HepG2 (cell line): Measurements from ENCODE around the gene C16orf87. TPM values are rescaled to one million over a fixed set of nuclear protein-coding genes. Genes with fewer than 3 reads are reported as not detected.

Source experiments
- ATAC-seq: fragments of 200-7000 bp; cut with Tn5 transposase; 3 replicates; pipeline ENCODE4 v1.9.1; 2020; ENCODE audit warnings: mild to moderate bottlenecking, moderate library complexity
- BruUV-seq: library from RNA; stranded (reverse); fragments of 400-500 nt; replicated peaks from 2 replicates; lab custom pipeline; 2021; lab: Mats Ljungman, UMichigan
- CTCF ChIA-PET: fragments of 300-600 bp; formaldehyde crosslinking; extraction: SDS; loops from one replicate; lab custom pipeline; 2021; ENCODE audit warnings: low total read pairs, inconsistent platforms, low intra/inter-chr PET ratio; lab: Yijun Ruan, JAX
- POLR2A ChIA-PET: fragments of 350-600 bp; sonication (Branson Sonifier 250); formaldehyde crosslinking; loops from one replicate; lab custom pipeline; 2020; ENCODE audit warnings: antibody characterized with exemption, inconsistent platforms; lab: Yijun Ruan, JAX
- DNase-seq: peaks from one replicate; pipeline ENCODE4 v3.0.0-alpha.2; 2015; ENCODE audit warnings: low spot score
- FAIRE-seq: peaks from 3 replicates; lab custom pipeline; 2011; peaks lifted over from hg19 to GRCh38; lab: Jason Lieb, UNC
- H2AFZ ChIP-seq: one replicate; pipeline ENCODE4 v1.6.1; 2011; ENCODE audit warnings: low read length, inconsistent platforms
- H3K27ac ChIP-seq: fragments of 300-600 bp; 3 replicates; pipeline ENCODE4 v1.8.0; 2011; ENCODE audit warnings: mixed run types, mild to moderate bottlenecking, mixed read lengths, low read length, inconsistent platforms; ENCODE audit not compliant: insufficient read depth; ENCODE audit errors: extremely low read length
- H3K27me3 ChIP-seq, 2 experiments: fragments of 200-600 bp in 1 of 2; 2 replicates in 1 of 2; 3 replicates in 1 of 2; pipeline versions ENCODE4 v1.6.0 to v1.8.0; 2011; ENCODE audit warnings: low read length in 2 of 2, mild to moderate bottlenecking in 2 of 2, moderate library complexity in 2 of 2, inconsistent platforms in 1 of 2; ENCODE audit not compliant: insufficient read depth in 2 of 2, control insufficient read depth in 1 of 2
- H3K36me3 ChIP-seq, 2 experiments: fragments of 200-600 bp in 1 of 2; replicated peaks in 1 of 2; 2 replicates in 1 of 2; 3 replicates in 1 of 2; pipeline versions ENCODE4 v1.5.1 to v1.8.0; 2011; ENCODE audit warnings: low read length in 2 of 2, inconsistent platforms in 1 of 2; ENCODE audit not compliant: insufficient read depth in 2 of 2, control insufficient read depth in 1 of 2
- H3K4me1 ChIP-seq: 2 replicates; pipeline ENCODE4 v1.5.1; 2012; ENCODE audit warnings: low read length, inconsistent platforms; ENCODE audit not compliant: insufficient read depth
- H3K4me2 ChIP-seq: 2 replicates; pipeline ENCODE4 v1.6.0; 2011; ENCODE audit warnings: low read depth, low read length, inconsistent platforms
- H3K4me3 ChIP-seq, 3 experiments: fragments of 200-600 bp in 1 of 3; sonication (generic), shearing (Covaris generic) in 1 of 3; replicated peaks in 1 of 3; 2 replicates each; pipeline ENCODE4 v1.5.1; 2011 to 2016; ENCODE audit warnings: low read length in 3 of 3, inconsistent platforms in 2 of 3, low read depth in 2 of 3, mild to moderate bottlenecking in 2 of 3, control low read depth in 1 of 3, mixed read lengths in 1 of 3; ENCODE audit not compliant: insufficient read depth in 1 of 3
- H3K79me2 ChIP-seq: one replicate; pipeline ENCODE4 v1.6.1; 2011; ENCODE audit warnings: low read length, inconsistent platforms; ENCODE audit not compliant: insufficient read depth
- H3K9ac ChIP-seq: 2 replicates; pipeline ENCODE4 v1.6.0; 2011; ENCODE audit warnings: mild to moderate bottlenecking, low read depth, low read length, inconsistent platforms; ENCODE audit not compliant: insufficient read depth
- H3K9me3 ChIP-seq: 2 replicates; pipeline ENCODE4 v1.5.1; 2012; ENCODE audit warnings: mild to moderate bottlenecking, low read length
- H4K20me1 ChIP-seq: 2 replicates; pipeline ENCODE4 v1.6.0; 2011; ENCODE audit warnings: inconsistent platforms, mild to moderate bottlenecking, low read length, moderate library complexity; ENCODE audit not compliant: insufficient read depth
- GPN1 ChIP-seq: sonication (generic); formaldehyde crosslinking; IDR thresholded peaks from 2 replicates; pipeline ENCODE4 v1.5.1; 2020; ENCODE audit warnings: missing genetic modification reagents, borderline replicate concordance
- HDAC6 ChIP-seq: fragments of 200-600 bp; sonication (generic); IDR thresholded peaks from 2 replicates; pipeline ENCODE4 v1.7.0; 2017; ENCODE audit warnings: mild to moderate bottlenecking, antibody characterized with exemption, low read length, low read depth
- HNRNPUL1 ChIP-seq: fragments of 200-400 bp; formaldehyde crosslinking; IDR thresholded peaks from 2 replicates; pipeline ENCODE4 v1.6.1; 2017; ENCODE audit warnings: low read depth, mild to moderate bottlenecking, low read length, moderate library complexity
- IRX3 ChIP-seq: sonication (generic); formaldehyde crosslinking; IDR thresholded peaks from 2 replicates; pipeline ENCODE4 v1.8.1; 2023; ENCODE audit warnings: mild to moderate bottlenecking, low read depth, missing genetic modification reagents, borderline replicate concordance
- MAFF ChIP-seq: IDR thresholded peaks from 2 replicates; pipeline ENCODE4 v1.6.1; 2011; ENCODE audit warnings: low read depth, low read length, improper control_type of control experiment
- MAFK ChIP-seq, 2 experiments: IDR thresholded peaks in 1 of 2; conservative IDR thresholded peaks in 1 of 2; 2 replicates each; pipeline ENCODE4 v1.6.1; 2011; ENCODE audit warnings: improper control_type of control experiment in 2 of 2, low read length in 2 of 2
- MTF1 ChIP-seq: sonication (generic); formaldehyde crosslinking; IDR thresholded peaks from 2 replicates; pipeline ENCODE4 v1.5.0; 2020; ENCODE audit warnings: missing genetic modification reagents
- NR2F6 ChIP-seq, 2 experiments: IDR thresholded peaks; 2 replicates each; pipeline ENCODE4 v1.6.1; 2016; ENCODE audit warnings: antibody characterized with exemption in 1 of 2, mild to moderate bottlenecking in 1 of 2
- SIX4 ChIP-seq: sonication (generic); formaldehyde crosslinking; IDR thresholded peaks from 2 replicates; pipeline ENCODE4 v1.4.0; 2020; ENCODE audit warnings: missing genetic modification reagents
- SSRP1 ChIP-seq: IDR thresholded peaks from 2 replicates; pipeline ENCODE4 v1.6.1; 2016; ENCODE audit warnings: control low read depth
- TRIM24 ChIP-seq: sonication (generic); formaldehyde crosslinking; IDR thresholded peaks from 2 replicates; pipeline ENCODE4 v1.8.0; 2022; ENCODE audit warnings: mild to moderate bottlenecking, missing genetic modification reagents
- ZNF326 ChIP-seq: sonication (generic); formaldehyde crosslinking; IDR thresholded peaks from 2 replicates; pipeline ENCODE4 v1.4.0; 2020; ENCODE audit warnings: missing genetic modification reagents, borderline replicate concordance
- ZNF496 ChIP-seq: sonication (generic); formaldehyde crosslinking; IDR thresholded peaks from 2 replicates; pipeline ENCODE4 v1.8.1; 2023; ENCODE audit warnings: mild to moderate bottlenecking, moderate library complexity, missing genetic modification reagents; ENCODE audit not compliant: insufficient replicate concordance
- ZNF644 ChIP-seq: IDR thresholded peaks from 2 replicates; pipeline ENCODE4 v1.6.1; 2016; ENCODE audit warnings: low read depth
- ZNF674 ChIP-seq: sonication (generic); formaldehyde crosslinking; IDR thresholded peaks from 2 replicates; pipeline ENCODE4 v1.5.0; 2020; ENCODE audit warnings: low read depth, mild to moderate bottlenecking, missing genetic modification reagents
- WGBS: methylation state at CpG from one replicate; pipeline ENCODE4 v1.1.6; 2017; ENCODE audit warnings: low lambda C conversion rate; 5-methylcytosine and 5-hydroxymethylcytosine counted together
- in situ Hi-C: cut with HindIII; loops from 2 replicates; pipeline ENCODE4 v1.10.0; 2017; ENCODE audit warnings: low pct_unique_long_range_greater_than_20kb; ENCODE audit not compliant: extremely low pct_ligation_motif_present
- intact Hi-C: fragments of 100-400 bp; cut with micrococcal nuclease; formaldehyde crosslinking; loops from one replicate; pipeline ENCODE4 v1.10.0; 2022; ENCODE audit not compliant: unreplicated experiment
- polyA plus RNA-seq, 8 experiments: library from polyadenylated mRNA; depleted of rRNA in 3 of 8; stranded (reverse) in 7 of 8; unstranded in 1 of 8; fragments of >200 nt; fragmentation: Illumina TruSeq in 4 of 8; extraction: Trizol in 4 of 8; gene quantifications; 2 replicates each; pipeline versions ENCODE4 v1.2.1 to v1.2.3, GENCODE V29; 2011 to 2016; ENCODE audit warnings: low read depth in 4 of 8, missing spikeins in 1 of 8, mixed read lengths in 1 of 8; ENCODE audit not compliant: insufficient read depth in 1 of 8
- total RNA-seq, 5 experiments: library from RNA; depleted of rRNA; stranded (reverse); fragments of >200 nt; fragmentation: Illumina TruSeq; extraction: Trizol; gene quantifications; 2 replicates each; pipeline ENCODE4 v1.2.3, GENCODE V29; 2016; ENCODE audit warnings: low read depth in 1 of 5
- TF ChIP-seq, protein P1 (sequence below): sonication (generic); formaldehyde crosslinking; IDR thresholded peaks from 2 replicates; pipeline ENCODE4 v1.5.0; 2020; ENCODE audit warnings: missing genetic modification reagents, mild to moderate bottlenecking, borderline replicate concordance
- TF ChIP-seq, protein P2 (sequence below): sonication (generic); formaldehyde crosslinking; IDR thresholded peaks from 2 replicates; pipeline ENCODE4 v1.4.0; 2020; ENCODE audit warnings: mild to moderate bottlenecking, missing genetic modification reagents
- TF ChIP-seq, protein P3 (sequence below): sonication (generic); formaldehyde crosslinking; conservative IDR thresholded peaks from 2 replicates; pipeline ENCODE4 v1.8.0; 2022; ENCODE audit warnings: low read depth, missing genetic modification reagents
- TF ChIP-seq, protein P4 (sequence below): sonication (generic); formaldehyde crosslinking; IDR thresholded peaks from 2 replicates; pipeline ENCODE4 v1.5.0; 2020; ENCODE audit warnings: missing genetic modification reagents
- TF ChIP-seq, protein P5 (sequence below): IDR thresholded peaks from 2 replicates; pipeline ENCODE4 v1.6.1; 2018; ENCODE audit warnings: missing genetic modification reagents

Gene C16orf87
- total and polyA plus RNA-seq, 2 of the 13 experiments (the other 11 are each of a cell fraction or from before 2014, with no cell fraction given): 8.6 to 19.5 TPM

DNA sequence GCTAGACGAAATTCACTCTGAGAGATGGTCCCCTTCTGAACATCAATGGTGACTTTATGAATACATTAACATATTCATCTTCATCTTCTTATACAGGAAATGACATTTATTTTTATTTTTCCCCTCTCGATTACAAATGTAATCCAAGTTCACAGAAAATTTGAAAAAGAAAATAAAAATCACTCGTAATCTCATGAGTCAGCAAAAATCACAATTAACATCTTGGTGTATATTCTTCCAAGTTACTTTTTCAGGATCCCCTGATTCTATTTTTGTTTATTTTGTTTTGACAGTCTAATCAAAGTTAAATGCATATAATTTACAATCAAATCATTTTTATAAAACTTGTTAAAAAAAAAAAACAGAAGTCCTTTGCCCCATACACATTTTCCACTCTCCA, 27.6 kb downstream of the C16orf87 start:
- no TSS peak for BruUV-seq
- WGBS: 93% methylated on average over 3 of the region's 3 CpGs
- ATAC-seq: no peak
- Histone ChIP-seq H3K9ac (no peak overlapping the region), H4K20me1 (no peaks in the 10 kb centered on the region), H3K4me1 (no peaks in the 10 kb centered on the region), H2AFZ (no peak overlapping the region), H3K4me2 (no peak overlapping the region), H3K36me3 (peaks cover 0 to 18% of the 10 kb centered on the region in 2 experiments; a peak in 4 of 5 replicates), H3K27ac (no peak overlapping the region), H3K9me3 (no peaks in the 10 kb centered on the region), H3K27me3 (no peaks in the 10 kb centered on the region), H3K4me3 (no peak overlapping the region), H3K79me2 (peaks cover 6% of the 10 kb centered on the region)
- FAIRE-seq: no peak
- DNase-seq: no peak
- intact Hi-C loops: loop anchor here (5.0 kb wide), 1 partner anchor 116 kb away; the partner anchor contains the start of genes ORC6 and VPS35
- CTCF ChIA-PET: interaction anchor here (4.5 kb wide), 1 partner anchor 130 kb away, joined by 35 read pairs; no protein-coding TSS in a partner anchor
- in situ Hi-C loops: loop anchor here (5.0 kb wide), 1 partner anchor 116 kb away; the partner anchor contains the start of genes ORC6 and VPS35
- POLR2A ChIA-PET: no interaction called here
- TF ChIP-seq MAFK (conservative IDR thresholded peaks at IDR 0.05 in 1 of 2, IDR thresholded peaks at IDR 0.05 in 1 of 2; ENCODE audit: low read length in 2 of 2): peak; percentile 99 to 100
- TF ChIP-seq MAFF: peak; percentile 100
- TF ChIP-seq IRX3 (CRISPR knock-in tag): no peak
- no peak for TF ChIP-seq NR2F6 (IDR thresholded peaks at IDR 0.05)
- no peak for TF ChIP-seq NR2F6 (CRISPR knock-in tag; IDR thresholded peaks at IDR 0.05)
- no peak for TF ChIP-seq ZNF496 (CRISPR knock-in tag)
- TF ChIP-seq, protein P1, sequence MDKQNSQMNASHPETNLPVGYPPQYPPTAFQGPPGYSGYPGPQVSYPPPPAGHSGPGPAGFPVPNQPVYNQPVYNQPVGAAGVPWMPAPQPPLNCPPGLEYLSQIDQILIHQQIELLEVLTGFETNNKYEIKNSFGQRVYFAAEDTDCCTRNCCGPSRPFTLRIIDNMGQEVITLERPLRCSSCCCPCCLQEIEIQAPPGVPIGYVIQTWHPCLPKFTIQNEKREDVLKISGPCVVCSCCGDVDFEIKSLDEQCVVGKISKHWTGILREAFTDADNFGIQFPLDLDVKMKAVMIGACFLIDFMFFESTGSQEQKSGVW (CRISPR knock-in tag): no peak
- TF ChIP-seq, protein P2, sequence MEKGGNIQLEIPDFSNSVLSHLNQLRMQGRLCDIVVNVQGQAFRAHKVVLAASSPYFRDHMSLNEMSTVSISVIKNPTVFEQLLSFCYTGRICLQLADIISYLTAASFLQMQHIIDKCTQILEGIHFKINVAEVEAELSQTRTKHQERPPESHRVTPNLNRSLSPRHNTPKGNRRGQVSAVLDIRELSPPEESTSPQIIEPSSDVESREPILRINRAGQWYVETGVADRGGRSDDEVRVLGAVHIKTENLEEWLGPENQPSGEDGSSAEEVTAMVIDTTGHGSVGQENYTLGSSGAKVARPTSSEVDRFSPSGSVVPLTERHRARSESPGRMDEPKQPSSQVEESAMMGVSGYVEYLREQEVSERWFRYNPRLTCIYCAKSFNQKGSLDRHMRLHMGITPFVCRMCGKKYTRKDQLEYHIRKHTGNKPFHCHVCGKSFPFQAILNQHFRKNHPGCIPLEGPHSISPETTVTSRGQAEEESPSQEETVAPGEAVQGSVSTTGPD: no peak
- TF ChIP-seq ZNF644 (CRISPR knock-in tag): no peak
- TF ChIP-seq ZNF674: no peak
- TF ChIP-seq HDAC6: no peak
- no peak for TF ChIP-seq SIX4 (CRISPR knock-in tag)
- TF ChIP-seq, protein P3, sequence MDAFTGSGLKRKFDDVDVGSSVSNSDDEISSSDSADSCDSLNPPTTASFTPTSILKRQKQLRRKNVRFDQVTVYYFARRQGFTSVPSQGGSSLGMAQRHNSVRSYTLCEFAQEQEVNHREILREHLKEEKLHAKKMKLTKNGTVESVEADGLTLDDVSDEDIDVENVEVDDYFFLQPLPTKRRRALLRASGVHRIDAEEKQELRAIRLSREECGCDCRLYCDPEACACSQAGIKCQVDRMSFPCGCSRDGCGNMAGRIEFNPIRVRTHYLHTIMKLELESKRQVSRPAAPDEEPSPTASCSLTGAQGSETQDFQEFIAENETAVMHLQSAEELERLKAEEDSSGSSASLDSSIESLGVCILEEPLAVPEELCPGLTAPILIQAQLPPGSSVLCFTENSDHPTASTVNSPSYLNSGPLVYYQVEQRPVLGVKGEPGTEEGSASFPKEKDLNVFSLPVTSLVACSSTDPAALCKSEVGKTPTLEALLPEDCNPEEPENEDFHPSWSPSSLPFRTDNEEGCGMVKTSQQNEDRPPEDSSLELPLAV (CRISPR knock-in tag): no peak
- no peak for TF ChIP-seq MTF1 (CRISPR knock-in tag)
- no peak for TF ChIP-seq GPN1 (CRISPR knock-in tag)
- TF ChIP-seq, protein P4, sequence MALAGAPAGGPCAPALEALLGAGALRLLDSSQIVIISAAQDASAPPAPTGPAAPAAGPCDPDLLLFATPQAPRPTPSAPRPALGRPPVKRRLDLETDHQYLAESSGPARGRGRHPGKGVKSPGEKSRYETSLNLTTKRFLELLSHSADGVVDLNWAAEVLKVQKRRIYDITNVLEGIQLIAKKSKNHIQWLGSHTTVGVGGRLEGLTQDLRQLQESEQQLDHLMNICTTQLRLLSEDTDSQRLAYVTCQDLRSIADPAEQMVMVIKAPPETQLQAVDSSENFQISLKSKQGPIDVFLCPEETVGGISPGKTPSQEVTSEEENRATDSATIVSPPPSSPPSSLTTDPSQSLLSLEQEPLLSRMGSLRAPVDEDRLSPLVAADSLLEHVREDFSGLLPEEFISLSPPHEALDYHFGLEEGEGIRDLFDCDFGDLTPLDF (CRISPR knock-in tag): no peak
- no peak for TF ChIP-seq ZNF326 (CRISPR knock-in tag)
- TF ChIP-seq, protein P5, sequence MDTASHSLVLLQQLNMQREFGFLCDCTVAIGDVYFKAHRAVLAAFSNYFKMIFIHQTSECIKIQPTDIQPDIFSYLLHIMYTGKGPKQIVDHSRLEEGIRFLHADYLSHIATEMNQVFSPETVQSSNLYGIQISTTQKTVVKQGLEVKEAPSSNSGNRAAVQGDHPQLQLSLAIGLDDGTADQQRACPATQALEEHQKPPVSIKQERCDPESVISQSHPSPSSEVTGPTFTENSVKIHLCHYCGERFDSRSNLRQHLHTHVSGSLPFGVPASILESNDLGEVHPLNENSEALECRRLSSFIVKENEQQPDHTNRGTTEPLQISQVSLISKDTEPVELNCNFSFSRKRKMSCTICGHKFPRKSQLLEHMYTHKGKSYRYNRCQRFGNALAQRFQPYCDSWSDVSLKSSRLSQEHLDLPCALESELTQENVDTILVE (CRISPR knock-in tag): no peak
- TF ChIP-seq SSRP1: no peak
- TF ChIP-seq TRIM24 (CRISPR knock-in tag): no peak
- TF ChIP-seq HNRNPUL1: no peak
